ENCODE measurements around the gene MMP27.

DNA sequence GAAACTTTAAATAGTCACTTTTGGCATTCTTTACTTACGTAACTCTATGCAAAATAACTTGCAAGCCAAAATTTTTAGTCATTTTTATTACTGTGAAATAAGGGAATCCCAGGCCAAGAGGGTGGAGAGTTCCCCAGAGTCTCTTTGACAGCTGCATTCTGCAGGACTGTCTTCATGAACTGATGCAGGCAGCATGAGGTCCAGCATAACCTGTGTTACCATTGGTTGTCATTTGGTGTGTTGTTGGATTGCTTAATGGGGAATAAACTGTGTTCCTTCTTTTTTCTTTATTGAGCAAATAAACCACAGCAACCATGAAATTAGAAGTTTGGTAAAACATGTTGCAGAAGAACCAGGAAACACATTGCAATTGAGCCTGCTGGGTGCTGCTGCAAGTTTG lies 24.6 kb downstream of the MMP27 start:
- TF ChIP-seq CTCF (IDR thresholded peaks at IDR 0.05) (no peak), POLR2AphosphoS5 (IDR thresholded peaks at IDR 0.05) (no peak)
